Vagina (tissue), 2 donors: ENCODE data around the gene RNF208. TPM values are rescaled to one million over a fixed set of nuclear protein-coding genes. Genes with fewer than 3 reads are reported as not detected.

Source experiments
- DNase-seq, 2 donors: peaks; one replicate each; pipeline ENCODE4 v3.0.0-alpha.2; 2017; ENCODE audit errors: extremely low spot score in 2 of 2
- H3K27ac ChIP-seq: fragments of 200-600 bp; sonication (generic); one replicate; pipeline ENCODE4 v1.5.1; 2019
- H3K27me3 ChIP-seq: fragments of 200-600 bp; sonication (generic); one replicate; pipeline ENCODE4 v1.5.1; 2019
- H3K36me3 ChIP-seq, 2 donors: fragments of 200-600 bp; sonication (generic); one replicate each; pipeline ENCODE4 v1.5.1; 2017 to 2019
- H3K4me1 ChIP-seq: fragments of 200-600 bp; sonication (generic); one replicate; pipeline ENCODE4 v1.5.1; 2019
- H3K4me3 ChIP-seq, 2 donors: fragments of 200-600 bp; sonication (generic); 1 replicate in 1 of 2; 2 replicates in 1 of 2; pipeline ENCODE4 v1.5.1; 2016 to 2019
- H3K9me3 ChIP-seq: fragments of 200-600 bp; sonication (generic); one replicate; pipeline ENCODE4 v1.5.1; 2019
- POLR2A ChIP-seq, 2 donors: fragments of 450-650 bp; IDR thresholded peaks; one replicate each; pipeline ENCODE4 v1.6.1; 2017; ENCODE audit warnings: antibody characterized with exemption in 2 of 2, mild to moderate bottlenecking in 2 of 2, moderate library complexity in 2 of 2
- POLR2AphosphoS5 ChIP-seq, 2 donors: sonication (generic); formaldehyde crosslinking; IDR thresholded peaks; one replicate each; pipeline ENCODE4 v1.9.0; 2017; ENCODE audit warnings: antibody characterized with exemption in 2 of 2, mild to moderate bottlenecking in 2 of 2, low read depth in 1 of 2; ENCODE audit not compliant: insufficient read depth in 1 of 2
- intact Hi-C: fragments of 100-400 bp; cut with DNase I; formaldehyde crosslinking; loops from one replicate; pipeline ENCODE4 v1.15.1; 2023
- total RNA-seq: library from RNA; depleted of rRNA; stranded (reverse); fragments of >200 nt; gene quantifications from one replicate; pipeline ENCODE4 v1.2.3, GENCODE V29; 2016
- TF ChIP-seq, protein P1 (sequence below), 3 experiments: fragments of 450-650 bp in 2 of 3; fragments of 200-600 bp in 1 of 3; sonication (generic) in 1 of 3; IDR thresholded peaks; one replicate each; pipeline ENCODE4 v1.5.1; 2017 to 2019; ENCODE audit warnings: antibody characterized with exemption in 3 of 3, mild to moderate bottlenecking in 2 of 3, moderate library complexity in 2 of 3

The RNF208 gene
- total RNA-seq, 1 donor from 2014 or later = 0.98 TPM

DNA sequence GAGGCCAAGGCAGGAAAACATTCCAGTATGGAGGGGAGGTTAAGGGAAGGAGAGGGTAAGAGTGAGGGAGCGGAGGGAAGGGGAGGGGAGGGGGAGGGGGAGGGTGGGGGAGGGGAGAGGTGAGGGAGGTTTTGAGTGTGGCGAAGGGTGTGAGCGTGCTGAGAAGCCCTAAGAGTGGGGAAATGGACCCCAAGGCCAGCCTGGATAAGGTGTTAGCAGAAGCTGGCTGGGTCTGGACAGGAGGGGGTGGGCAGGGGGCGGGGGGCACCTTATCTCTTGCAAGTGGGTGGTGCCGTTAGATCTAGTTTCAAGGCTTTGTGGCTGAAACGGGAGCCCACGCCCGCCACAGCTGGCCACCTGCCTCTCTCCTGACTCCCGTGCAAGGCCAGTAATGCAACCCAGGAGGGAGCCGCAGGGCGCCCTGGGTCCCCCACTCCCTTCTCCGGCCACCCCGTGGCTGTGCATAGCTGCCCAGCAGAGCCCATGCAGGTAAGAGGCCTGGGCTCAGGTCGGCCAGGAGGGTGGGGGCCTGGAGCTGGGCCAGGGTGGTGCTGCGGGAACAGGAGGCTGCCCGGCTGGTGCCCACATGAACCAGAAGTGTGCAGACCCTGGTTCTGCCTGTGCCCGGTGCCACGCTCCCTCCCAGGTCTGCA lies 5.9 kb upstream of the RNF208 start:
- Histone ChIP-seq H3K4me3 (no peak overlapping the region), H3K27ac (no peak overlapping the region), H3K27me3 (peaks cover 4% of the 10 kb centered on the region), H3K36me3 (no peaks in the 10 kb centered on the region), H3K9me3 (no peaks in the 10 kb centered on the region), H3K4me1 (peaks cover 22% of the 10 kb centered on the region)
- intact Hi-C loops = loop anchor here (1.0 to 5.0 kb wide), 3 partner anchors 36 to 129 kb away; no protein-coding TSS in a partner anchor
- no peak for DNase-seq
- TF ChIP-seq POLR2AphosphoS5 (IDR thresholded peaks at IDR 0.05; ENCODE audit: insufficient read depth in 1 of 2, low read depth in 1 of 2) (no peak), POLR2A (IDR thresholded peaks at IDR 0.05) (no peak)
- TF ChIP-seq, protein P1, sequence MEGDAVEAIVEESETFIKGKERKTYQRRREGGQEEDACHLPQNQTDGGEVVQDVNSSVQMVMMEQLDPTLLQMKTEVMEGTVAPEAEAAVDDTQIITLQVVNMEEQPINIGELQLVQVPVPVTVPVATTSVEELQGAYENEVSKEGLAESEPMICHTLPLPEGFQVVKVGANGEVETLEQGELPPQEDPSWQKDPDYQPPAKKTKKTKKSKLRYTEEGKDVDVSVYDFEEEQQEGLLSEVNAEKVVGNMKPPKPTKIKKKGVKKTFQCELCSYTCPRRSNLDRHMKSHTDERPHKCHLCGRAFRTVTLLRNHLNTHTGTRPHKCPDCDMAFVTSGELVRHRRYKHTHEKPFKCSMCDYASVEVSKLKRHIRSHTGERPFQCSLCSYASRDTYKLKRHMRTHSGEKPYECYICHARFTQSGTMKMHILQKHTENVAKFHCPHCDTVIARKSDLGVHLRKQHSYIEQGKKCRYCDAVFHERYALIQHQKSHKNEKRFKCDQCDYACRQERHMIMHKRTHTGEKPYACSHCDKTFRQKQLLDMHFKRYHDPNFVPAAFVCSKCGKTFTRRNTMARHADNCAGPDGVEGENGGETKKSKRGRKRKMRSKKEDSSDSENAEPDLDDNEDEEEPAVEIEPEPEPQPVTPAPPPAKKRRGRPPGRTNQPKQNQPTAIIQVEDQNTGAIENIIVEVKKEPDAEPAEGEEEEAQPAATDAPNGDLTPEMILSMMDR (IDR thresholded peaks at IDR 0.05) = no peak

GRCh38 chr9:137227054-137227852 lies 5.2 kb upstream of the RNF208 start, which contains the start of gene RNF224:
TSS of gene RNF224 (plus strand) at chr9:137227502. CDS start at chr9:137228336, 834 bp downstream.
- no peaks in the 10 kb centered on the region for H3K27me3 ChIP-seq
- H3K4me3 ChIP-seq = peak within 1 kb of the TSS in 1 of 2 donors; percentile 26
- no peak within 1 kb of the TSS for H3K27ac ChIP-seq
- peaks cover 29% of the 10 kb centered on the region for H3K4me1 ChIP-seq
- TF ChIP-seq POLR2A (IDR thresholded peaks at IDR 0.05) (no peak), POLR2AphosphoS5 (IDR thresholded peaks at IDR 0.05; ENCODE audit: insufficient read depth in 1 of 2, low read depth in 1 of 2) (peak in 1 of 2 donors; percentile 23)
- TF ChIP-seq, protein P1 (IDR thresholded peaks at IDR 0.05) = peak; percentile 57 to 76 (median 60)
- H3K9me3 ChIP-seq = no peaks in the 10 kb centered on the region
- H3K36me3 ChIP-seq = no peaks in the 10 kb centered on the region
- no peak for DNase-seq
- intact Hi-C loops = loop anchor here (1.0 to 5.0 kb wide), 3 partner anchors 35 to 130 kb away; no protein-coding TSS in a partner anchor

DNA sequence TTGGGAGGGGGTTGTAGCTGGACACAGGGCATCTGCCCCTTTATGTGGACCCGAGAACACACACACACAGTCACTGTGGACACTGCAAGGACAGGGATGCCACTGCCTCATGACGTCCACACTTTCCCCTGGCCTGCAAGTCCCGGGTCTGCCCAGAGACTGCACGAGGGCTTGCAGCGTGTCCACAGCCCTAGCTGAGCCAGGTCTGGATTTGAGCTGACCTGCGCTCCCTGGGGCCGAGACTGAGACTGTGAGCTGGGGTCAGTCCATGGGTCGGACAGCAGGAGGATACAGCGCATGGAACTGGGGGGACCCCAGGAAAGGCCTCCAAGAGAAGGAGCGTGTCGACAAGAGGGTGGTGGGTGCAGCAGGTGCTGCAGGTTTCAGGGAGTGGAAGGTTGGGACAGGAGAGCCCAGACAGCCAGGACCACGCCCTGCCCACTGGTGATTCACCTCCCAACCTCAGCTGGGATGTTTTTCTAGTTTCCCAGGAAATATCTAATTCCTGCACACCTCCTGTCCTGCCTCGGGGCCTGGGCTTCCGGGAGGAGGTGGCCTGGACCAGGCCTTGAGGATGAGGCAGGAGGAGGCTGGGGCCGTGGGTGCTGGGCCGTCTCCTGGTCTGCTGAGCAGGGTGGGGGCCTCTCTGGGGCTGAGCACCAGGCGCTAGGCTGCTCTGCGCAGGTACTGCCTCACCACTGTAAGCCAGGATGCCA lies 4.5 kb upstream of the RNF208 start:
- Histone ChIP-seq H3K4me3 (peak overlapping the region in 1 of 2 donors; percentile 26), H3K9me3 (no peaks in the 10 kb centered on the region), H3K4me1 (peaks cover 32% of the 10 kb centered on the region), H3K27ac (no peak overlapping the region), H3K27me3 (no peaks in the 10 kb centered on the region), H3K36me3 (no peaks in the 10 kb centered on the region)
- TF ChIP-seq POLR2AphosphoS5 (IDR thresholded peaks at IDR 0.05; ENCODE audit: insufficient read depth in 1 of 2, low read depth in 1 of 2) (peak in 1 of 2 donors; percentile 13), POLR2A (IDR thresholded peaks at IDR 0.05) (no peak)
- DNase-seq = no peak
- intact Hi-C loops = loop anchor here (1.0 to 5.0 kb wide), 3 partner anchors 34 to 131 kb away; no protein-coding TSS in a partner anchor

- no peaks in the 10 kb centered on the region for H3K9me3 ChIP-seq
- intact Hi-C loops = loop anchor here (5.0 kb wide), 2 partner anchors 34 to 131 kb away; no protein-coding TSS in a partner anchor
- H3K27me3 ChIP-seq = no peaks in the 10 kb centered on the region
- peaks cover 38% of the 10 kb centered on the region for H3K4me1 ChIP-seq
- DNase-seq = no peak
- no peaks in the 10 kb centered on the region for H3K36me3 ChIP-seq
- H3K4me3 ChIP-seq = peak overlapping the region in 1 of 2 donors; percentile 26
- TF ChIP-seq POLR2A (IDR thresholded peaks at IDR 0.05) (no peak), POLR2AphosphoS5 (IDR thresholded peaks at IDR 0.05; ENCODE audit: insufficient read depth in 1 of 2, low read depth in 1 of 2) (no peak)
- TF ChIP-seq, protein P1 (IDR thresholded peaks at IDR 0.05) = no peak
- no peak overlapping the region for H3K27ac ChIP-seq
These were observed 3.8 kb upstream of the RNF208 start for GRCh38 chr9:137225699-137226331.
